ENCODE data around the gene MVB12B.

The MVB12B gene

GRCh38 chr9:126309427-126310189, 17.0 kb upstream of the MVB12B start:
- peaks cover 4% of the 10 kb centered on the region for H3K4me1 Mint-ChIP-seq (ENCODE audit: low read depth)
- H3K9me3 Mint-ChIP-seq: no peaks in the 10 kb centered on the region
- H3K27me3 Mint-ChIP-seq: no peaks in the 10 kb centered on the region
- no peak overlapping the region for H3K27ac Mint-ChIP-seq
- H3K4me3 Mint-ChIP-seq: no peak overlapping the region
- intact Hi-C loops (cut with micrococcal nuclease): no loop called here
- no peaks in the 10 kb centered on the region for H3K36me3 Mint-ChIP-seq (ENCODE audit: low read depth)

GRCh38 chr9:126312584-126313551, 13.8 kb upstream of the MVB12B start:
- no peak overlapping the region for H3K27ac Mint-ChIP-seq

GRCh38 chr9:126316085-126316655, 10.5 kb upstream of the MVB12B start:
- intact Hi-C loops (cut with micrococcal nuclease): loop anchor here (2.0 kb wide), 1 partner anchor 175 kb away; no protein-coding TSS in a partner anchor
- Mint-ChIP-seq H3K27me3 (no peaks in the 10 kb centered on the region), H3K9me3 (no peaks in the 10 kb centered on the region)

More at GRCh38 chr9:126312584-126313551, 13.8 kb upstream of the MVB12B start:
- Mint-ChIP-seq H3K4me1 (ENCODE audit: low read depth) (peaks cover 4% of the 10 kb centered on the region), H3K4me3 (no peak overlapping the region), H3K27me3 (no peaks in the 10 kb centered on the region), H3K9me3 (no peaks in the 10 kb centered on the region), H3K36me3 (ENCODE audit: low read depth) (no peaks in the 10 kb centered on the region)
- intact Hi-C loops (cut with micrococcal nuclease): no loop called here

GRCh38 chr9:126317513-126317912, 9.1 kb upstream of the MVB12B start:
- Mint-ChIP-seq H3K27me3 (no peaks in the 10 kb centered on the region), H3K27ac (no peak overlapping the region), H3K36me3 (ENCODE audit: low read depth) (no peaks in the 10 kb centered on the region)

More at GRCh38 chr9:126316085-126316655, 10.5 kb upstream of the MVB12B start:
- Mint-ChIP-seq H3K4me3 (no peak overlapping the region), H3K4me1 (ENCODE audit: low read depth) (no peaks in the 10 kb centered on the region), H3K27ac (no peak overlapping the region), H3K36me3 (ENCODE audit: low read depth) (no peaks in the 10 kb centered on the region)

GRCh38 chr9:126318858-126319257, 7.8 kb upstream of the MVB12B start:
- intact Hi-C loops (cut with micrococcal nuclease): no loop called here
- peaks cover 7% of the 10 kb centered on the region for H3K9me3 Mint-ChIP-seq
- no peaks in the 10 kb centered on the region for H3K4me1 Mint-ChIP-seq (ENCODE audit: low read depth)
- H3K4me3 Mint-ChIP-seq: no peak overlapping the region
- no peaks in the 10 kb centered on the region for H3K36me3 Mint-ChIP-seq (ENCODE audit: low read depth)
- no peak overlapping the region for H3K27ac Mint-ChIP-seq
- no peaks in the 10 kb centered on the region for H3K27me3 Mint-ChIP-seq

More at GRCh38 chr9:126317513-126317912, 9.1 kb upstream of the MVB12B start:
- Mint-ChIP-seq H3K9me3 (no peaks in the 10 kb centered on the region), H3K4me1 (ENCODE audit: low read depth) (no peaks in the 10 kb centered on the region), H3K4me3 (no peak overlapping the region)
- intact Hi-C loops (cut with micrococcal nuclease): loop anchor here (1.0 to 2.0 kb wide), 2 partner anchors 81 to 173 kb away; no protein-coding TSS in a partner anchor

- no peaks in the 10 kb centered on the region for H3K27me3 Mint-ChIP-seq
- H3K9me3 Mint-ChIP-seq: peaks cover 11% of the 10 kb centered on the region
- intact Hi-C loops (cut with micrococcal nuclease): no loop called here
- H3K4me3 Mint-ChIP-seq: no peak overlapping the region
- no peak overlapping the region for H3K27ac Mint-ChIP-seq
- H3K4me1 Mint-ChIP-seq (ENCODE audit: low read depth): no peaks in the 10 kb centered on the region
- no peaks in the 10 kb centered on the region for H3K36me3 Mint-ChIP-seq (ENCODE audit: low read depth)
Observed at GRCh38 chr9:126319671-126320070, 7.0 kb upstream of the MVB12B start.

GRCh38 chr9:126320158-126320922, 6.3 kb upstream of the MVB12B start:
- Mint-ChIP-seq H3K4me3 (no peak overlapping the region), H3K9me3 (peaks cover 11% of the 10 kb centered on the region), H3K36me3 (ENCODE audit: low read depth) (no peaks in the 10 kb centered on the region), H3K27ac (no peak overlapping the region), H3K4me1 (ENCODE audit: low read depth) (no peaks in the 10 kb centered on the region), H3K27me3 (no peaks in the 10 kb centered on the region)
- intact Hi-C loops (cut with micrococcal nuclease): no loop called here

GRCh38 chr9:126321742-126322141, 4.9 kb upstream of the MVB12B start:
- Mint-ChIP-seq H3K9me3 (peaks cover 11% of the 10 kb centered on the region), H3K4me3 (no peak overlapping the region), H3K27me3 (no peaks in the 10 kb centered on the region), H3K27ac (no peak overlapping the region), H3K4me1 (ENCODE audit: low read depth) (peaks cover 9% of the 10 kb centered on the region), H3K36me3 (ENCODE audit: low read depth) (no peaks in the 10 kb centered on the region)
- intact Hi-C loops (cut with micrococcal nuclease): no loop called here

GRCh38 chr9:126325821-126326220, 808 bp upstream of the MVB12B start:
- intact Hi-C loops (cut with micrococcal nuclease): loop anchor here (2.0 kb wide), 1 partner anchor 27 kb away; no protein-coding TSS in a partner anchor
- H3K27ac Mint-ChIP-seq: peak overlapping the region; percentile 88
- H3K27me3 Mint-ChIP-seq: no peaks in the 10 kb centered on the region
- peaks cover 25% of the 10 kb centered on the region for H3K36me3 Mint-ChIP-seq (ENCODE audit: low read depth)
- H3K9me3 Mint-ChIP-seq: peaks cover 11% of the 10 kb centered on the region
- H3K4me1 Mint-ChIP-seq (ENCODE audit: low read depth): peaks cover 46% of the 10 kb centered on the region
- H3K4me3 Mint-ChIP-seq: peak overlapping the region; percentile 82

GRCh38 chr9:126327006-126327713, 531 bp downstream of the MVB12B start:
- H3K36me3 Mint-ChIP-seq (ENCODE audit: low read depth): peaks cover 35% of the 10 kb centered on the region
- peaks cover 11% of the 10 kb centered on the region for H3K9me3 Mint-ChIP-seq
- H3K27me3 Mint-ChIP-seq: no peaks in the 10 kb centered on the region
- peak overlapping the region; percentile 81 for H3K4me3 Mint-ChIP-seq
- intact Hi-C loops (cut with micrococcal nuclease): loop anchor here (2.0 kb wide), 1 partner anchor 26 kb away; no protein-coding TSS in a partner anchor
- peaks cover 59% of the 10 kb centered on the region for H3K4me1 Mint-ChIP-seq (ENCODE audit: low read depth)
- H3K27ac Mint-ChIP-seq: peak overlapping the region; percentile 74

GRCh38 chr9:126327714-126328185, 1.1 kb downstream of the MVB12B start:
- intact Hi-C loops (cut with micrococcal nuclease): loop anchor here (2.0 kb wide), 1 partner anchor 25 kb away; no protein-coding TSS in a partner anchor
- no peaks in the 10 kb centered on the region for H3K27me3 Mint-ChIP-seq
- H3K4me1 Mint-ChIP-seq (ENCODE audit: low read depth): peaks cover 65% of the 10 kb centered on the region
- peaks cover 41% of the 10 kb centered on the region for H3K36me3 Mint-ChIP-seq (ENCODE audit: low read depth)
- H3K4me3 Mint-ChIP-seq: peak overlapping the region; percentile 81
- H3K9me3 Mint-ChIP-seq: peaks cover 11% of the 10 kb centered on the region
- H3K27ac Mint-ChIP-seq: peak overlapping the region; percentile 74

GRCh38 chr9:126328407-126328806, 1.8 kb downstream of the MVB12B start:
- Mint-ChIP-seq H3K4me3 (peak overlapping the region; percentile 81), H3K27ac (peak overlapping the region; percentile 74), H3K4me1 (ENCODE audit: low read depth) (peaks cover 68% of the 10 kb centered on the region), H3K36me3 (ENCODE audit: low read depth) (peaks cover 46% of the 10 kb centered on the region), H3K27me3 (no peaks in the 10 kb centered on the region), H3K9me3 (peaks cover 8% of the 10 kb centered on the region)
- intact Hi-C loops (cut with micrococcal nuclease): no loop called here
